GM12865 (cell line): ENCODE data around the gene ZBTB39.
A peak's percentile ranks its signal among the peaks of the same experiment; 100 is the strongest.
"Not testable (repeated sequence)": the region's sequence is repeated elsewhere in the genome, so short reads cannot be mapped to it uniquely, and the experiment has no call there.

ENCODE experiments used
- DNase-seq: peaks from one replicate; pipeline ENCODE4 v3.0.0; 2010; ENCODE audit warnings: low read depth
- H3K4me3 ChIP-seq: 2 replicates; pipeline ENCODE4 v1.5.1; 2011; ENCODE audit warnings: mild to moderate bottlenecking, low read depth, low read length, control low read depth
- TF ChIP-seq, protein P1 (sequence below): IDR thresholded peaks from 2 replicates; pipeline ENCODE4 v1.5.1; 2011; ENCODE audit warnings: low read length, control low read depth, low read depth, inconsistent platforms; ENCODE audit not compliant: insufficient read depth; ENCODE audit errors: missing control alignments

Gene ZBTB39

DNA sequence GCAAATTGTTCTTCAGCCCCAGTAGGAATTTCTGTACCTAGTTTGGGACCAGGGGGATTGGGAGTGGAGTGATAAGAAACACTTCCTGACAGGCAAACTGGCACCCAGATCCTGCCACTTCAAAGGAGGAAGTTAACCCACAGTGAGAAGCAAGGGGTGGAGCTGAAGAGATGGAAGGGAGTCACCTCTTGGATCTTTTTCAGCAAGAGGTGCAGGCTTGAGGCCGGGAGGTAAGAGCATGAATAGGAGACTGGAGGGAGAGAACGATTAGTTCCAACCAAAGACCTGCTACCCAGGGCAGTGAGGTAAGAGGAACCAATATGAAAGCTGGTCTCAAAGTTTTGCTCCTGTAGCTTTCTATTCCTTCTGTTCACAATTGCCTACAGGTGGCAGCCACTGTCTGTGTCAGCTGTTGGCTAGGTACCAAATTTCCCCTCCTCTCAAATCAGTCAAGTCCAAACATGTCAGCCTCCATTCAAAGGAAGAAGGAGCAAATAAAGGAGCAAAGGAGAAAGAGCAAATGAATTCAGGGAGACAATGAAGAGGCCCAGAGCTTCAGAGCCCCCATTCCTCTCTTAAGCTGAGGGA lies 24.9 kb upstream of the ZBTB39 start:
- no peak overlapping the region for H3K4me3 ChIP-seq
- TF ChIP-seq, protein P1, sequence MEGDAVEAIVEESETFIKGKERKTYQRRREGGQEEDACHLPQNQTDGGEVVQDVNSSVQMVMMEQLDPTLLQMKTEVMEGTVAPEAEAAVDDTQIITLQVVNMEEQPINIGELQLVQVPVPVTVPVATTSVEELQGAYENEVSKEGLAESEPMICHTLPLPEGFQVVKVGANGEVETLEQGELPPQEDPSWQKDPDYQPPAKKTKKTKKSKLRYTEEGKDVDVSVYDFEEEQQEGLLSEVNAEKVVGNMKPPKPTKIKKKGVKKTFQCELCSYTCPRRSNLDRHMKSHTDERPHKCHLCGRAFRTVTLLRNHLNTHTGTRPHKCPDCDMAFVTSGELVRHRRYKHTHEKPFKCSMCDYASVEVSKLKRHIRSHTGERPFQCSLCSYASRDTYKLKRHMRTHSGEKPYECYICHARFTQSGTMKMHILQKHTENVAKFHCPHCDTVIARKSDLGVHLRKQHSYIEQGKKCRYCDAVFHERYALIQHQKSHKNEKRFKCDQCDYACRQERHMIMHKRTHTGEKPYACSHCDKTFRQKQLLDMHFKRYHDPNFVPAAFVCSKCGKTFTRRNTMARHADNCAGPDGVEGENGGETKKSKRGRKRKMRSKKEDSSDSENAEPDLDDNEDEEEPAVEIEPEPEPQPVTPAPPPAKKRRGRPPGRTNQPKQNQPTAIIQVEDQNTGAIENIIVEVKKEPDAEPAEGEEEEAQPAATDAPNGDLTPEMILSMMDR = no peak
- DNase-seq = peak; percentile 68

DNA sequence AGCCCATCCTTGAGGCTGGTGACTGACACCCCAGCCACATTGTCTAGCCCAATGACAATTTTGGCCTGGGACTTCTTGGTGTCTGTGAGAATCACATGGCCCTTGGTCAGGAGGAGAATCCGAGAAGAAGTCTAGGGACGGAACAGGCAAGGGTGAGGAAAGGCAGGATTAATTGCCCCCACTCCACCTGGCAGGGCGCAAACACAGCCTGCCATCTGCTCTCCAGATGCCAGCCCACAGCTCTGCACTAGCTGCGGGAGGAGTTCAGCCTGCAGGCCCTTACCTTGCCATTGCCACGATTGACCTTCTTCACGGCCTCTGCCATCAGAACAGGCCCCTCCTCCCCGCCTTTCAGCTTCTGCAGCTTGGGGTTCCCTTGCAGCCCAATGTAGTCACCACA lies 23.1 kb upstream of the ZBTB39 start:
- DNase-seq = no peak
- H3K4me3 ChIP-seq = no peak overlapping the region
- TF ChIP-seq, protein P1 = no peak

DNA sequence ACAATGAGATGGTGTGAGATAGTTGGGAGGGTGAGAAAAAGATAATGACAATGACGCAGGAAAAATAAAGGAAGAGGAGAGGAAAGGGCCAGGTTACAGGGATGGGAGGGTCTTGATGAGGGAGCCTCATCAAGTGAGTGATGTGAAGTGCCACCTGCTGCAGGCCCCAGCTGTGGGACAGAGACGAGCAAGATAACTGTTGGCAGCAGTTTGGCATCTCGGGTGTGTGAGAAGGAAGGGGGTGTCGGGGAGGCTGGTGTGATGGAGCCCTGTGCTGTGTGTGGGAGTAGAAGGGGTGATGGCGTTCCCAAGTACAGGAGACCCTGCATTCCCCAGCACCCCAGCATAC lies 21.4 kb upstream of the ZBTB39 start:
- no peak for DNase-seq
- no peak overlapping the region for H3K4me3 ChIP-seq
- TF ChIP-seq, protein P1 = no peak

DNA sequence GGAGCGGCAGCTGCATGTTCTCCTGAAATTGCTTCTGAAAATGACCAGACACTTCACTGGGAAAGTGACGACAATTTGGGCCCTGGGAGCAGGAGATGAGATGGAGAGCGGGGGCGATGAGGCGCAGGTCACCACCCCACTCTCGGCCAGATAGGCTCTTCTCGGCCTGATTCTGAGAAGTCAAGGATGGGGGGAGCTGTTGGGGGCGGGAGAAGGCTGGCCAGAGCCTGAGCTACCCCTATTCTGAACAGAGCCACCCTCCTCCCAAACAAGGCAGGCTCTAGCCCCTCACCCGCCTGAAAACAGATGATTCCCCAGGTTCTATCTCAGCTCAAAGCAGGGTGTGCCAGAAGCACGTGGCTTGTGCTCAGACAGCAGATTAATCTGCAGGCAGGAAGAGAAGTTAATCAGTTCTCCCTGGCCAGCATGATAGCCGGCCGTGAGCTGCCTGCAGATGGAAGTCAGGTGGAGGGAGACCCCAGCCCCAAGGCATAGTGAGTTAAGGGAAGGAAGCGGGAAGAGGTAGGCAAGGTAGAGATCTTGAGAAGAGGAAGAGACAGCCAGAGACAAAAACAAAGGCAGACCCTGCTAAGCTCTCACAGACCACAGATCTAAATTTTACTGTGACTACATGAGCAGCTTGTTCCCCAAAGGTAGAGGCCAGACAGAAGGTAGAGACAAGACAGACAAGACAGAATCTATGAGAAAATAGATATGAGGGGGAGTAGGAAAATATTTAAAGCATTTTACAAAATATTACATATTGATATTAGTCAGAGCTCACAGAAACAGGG lies 20.9 kb upstream of the ZBTB39 start:
- TF ChIP-seq, protein P1 = no peak
- no peak overlapping the region for H3K4me3 ChIP-seq
- no peak for DNase-seq

DNA sequence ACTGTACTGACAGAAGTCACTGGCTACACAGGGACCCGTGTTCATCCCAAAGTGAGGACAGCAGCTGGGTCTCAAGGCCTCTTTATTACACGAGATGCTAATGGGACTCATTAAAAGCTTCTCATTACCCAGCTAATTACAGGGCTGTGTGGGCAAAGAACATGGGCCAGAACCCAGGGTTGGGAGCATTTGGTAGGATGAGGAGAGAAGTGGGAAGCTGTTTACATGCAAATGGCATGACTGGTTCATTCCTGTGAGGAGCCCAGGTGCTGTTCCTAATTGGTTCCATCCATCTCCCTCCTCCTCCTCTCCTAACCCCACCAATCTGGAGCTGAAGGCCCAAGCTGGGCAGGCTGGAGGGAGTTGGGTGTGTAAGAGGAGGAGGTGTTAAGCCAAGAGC lies 18.9 kb upstream of the ZBTB39 start:
- no peak overlapping the region for H3K4me3 ChIP-seq
- DNase-seq = no peak
- TF ChIP-seq, protein P1 = no peak

DNA sequence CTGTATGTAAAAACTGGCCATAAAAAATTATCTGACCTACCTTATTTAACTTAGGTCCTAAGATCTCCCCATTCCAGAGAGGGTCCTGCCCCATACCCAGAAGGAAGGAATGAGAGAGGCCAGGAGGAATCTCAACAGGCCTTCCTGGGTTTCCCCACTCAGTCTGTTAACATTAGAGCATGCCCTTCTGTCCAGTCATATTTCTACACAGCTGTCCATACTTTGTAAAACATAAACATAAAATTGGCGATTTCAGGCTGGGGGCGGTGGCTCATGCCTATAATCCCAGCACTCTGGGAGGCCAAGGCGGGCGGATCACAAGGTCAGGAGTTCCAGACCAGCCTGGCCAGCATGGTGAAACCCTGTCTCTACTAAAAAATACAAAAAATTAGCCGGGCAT lies 16.0 kb upstream of the ZBTB39 start:
- not testable (repeated sequence) for H3K4me3 ChIP-seq, DNase-seq

DNA sequence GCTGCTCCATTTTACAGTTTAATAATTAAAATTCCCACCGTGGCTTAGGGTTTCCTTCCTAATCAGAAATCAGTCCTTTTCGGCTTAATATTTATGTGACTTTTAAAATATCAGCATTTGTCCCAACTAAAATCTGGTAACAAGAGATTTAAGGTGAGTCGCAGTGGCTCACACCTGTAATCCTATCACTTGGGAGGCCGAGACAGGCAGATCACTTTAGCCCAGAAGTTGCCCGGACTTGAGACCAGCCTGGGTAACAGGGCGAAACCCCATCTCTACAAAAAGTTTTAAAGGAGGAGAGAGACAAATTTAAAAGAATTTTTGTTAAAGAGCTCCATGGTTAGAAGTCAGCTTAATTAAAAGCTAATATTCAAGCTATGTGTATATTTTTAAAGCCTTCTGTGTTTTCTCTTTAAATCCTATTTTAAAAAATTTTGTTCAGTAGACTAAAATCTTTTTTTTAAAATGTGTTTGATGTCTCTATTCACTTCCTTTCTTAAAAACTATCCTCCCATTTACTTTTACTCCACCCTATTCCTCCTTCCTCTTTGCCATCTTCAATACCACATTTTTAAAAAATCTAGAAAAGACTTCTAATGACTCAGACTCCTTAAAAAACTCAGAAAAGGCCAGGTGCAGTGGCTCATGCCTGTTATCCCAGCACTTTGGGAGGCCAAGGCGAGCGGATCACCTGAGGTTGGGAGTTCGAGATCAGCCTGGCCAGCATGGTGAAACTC lies 13.8 kb upstream of the ZBTB39 start:
- no peak for DNase-seq
- H3K4me3 ChIP-seq = no peak overlapping the region
- TF ChIP-seq, protein P1 = no peak
